GM18873 (cell line): ENCODE results near the gene ERMAP.
"Not testable (repeated sequence)": the region's sequence is repeated elsewhere in the genome, so short reads cannot be mapped to it uniquely, and the experiment has no call there.

ENCODE experiments used
- ATAC-seq: cut with Tn5 transposase; IDR thresholded peaks from one replicate; pipeline ENCODE4 v1.9.1; 2021; ENCODE audit warnings: mild to moderate bottlenecking, moderate library complexity, moderate number of reproducible peaks; ENCODE audit not compliant: unreplicated experiment, low FRiP score

The ERMAP gene

GRCh38 chr1:42868466-42868865 is 51.5 kb downstream of the ERMAP start:
- ATAC-seq: not testable (repeated sequence)

- ATAC-seq: not testable (repeated sequence)
Measured at GRCh38 chr1:42869254-42869653, 52.3 kb downstream of the ERMAP start.

GRCh38 chr1:42869751-42870150 is 52.8 kb downstream of the ERMAP start:
- ATAC-seq: not testable (repeated sequence)

GRCh38 chr1:42873108-42873507 is 56.2 kb downstream of the ERMAP start:
- ATAC-seq: not testable (repeated sequence)

- no peak for ATAC-seq
Measured at GRCh38 chr1:42873670-42874069, 56.7 kb downstream of the ERMAP start.

- ATAC-seq: no peak
Measured at GRCh38 chr1:42876009-42876408, 59.1 kb downstream of the ERMAP start.

GRCh38 chr1:42877380-42877779 is 60.5 kb downstream of the ERMAP start:
- no peak for ATAC-seq

- ATAC-seq: no peak
Measured at GRCh38 chr1:42880384-42880783, 63.5 kb downstream of the ERMAP start.

- ATAC-seq: no peak
Measured at GRCh38 chr1:42886046-42886739, 69.3 kb downstream of the ERMAP start.

GRCh38 chr1:42886800-42887199 is 69.9 kb downstream of the ERMAP start:
- no peak for ATAC-seq

GRCh38 chr1:42887366-42887765 is 70.4 kb downstream of the ERMAP start:
- ATAC-seq: no peak

- ATAC-seq: no peak
Measured at GRCh38 chr1:42888013-42888633, 71.2 kb downstream of the ERMAP start.

GRCh38 chr1:42889264-42889663 is 72.3 kb downstream of the ERMAP start:
- no peak for ATAC-seq

- ATAC-seq: no peak
Measured at GRCh38 chr1:42891465-42892138, 74.7 kb downstream of the ERMAP start.
